ENCODE measurements around the gene RAB7B. TPM values are rescaled to one million over a fixed set of nuclear protein-coding genes. Genes with fewer than 3 reads are reported as not detected.

The RAB7B gene
- total and polyA plus RNA-seq, 12 donors, result 0.49 to 4.0 (median 1.2) TPM

GRCh38 chr1:205950826-205951549 lies 52.2 kb downstream of the RAB7B start:
- Histone ChIP-seq H3K9me3 (no peaks in the 10 kb centered on the region), H3K4me1 (peaks cover 0 to 29% (median 7%) of the 10 kb centered on the region in 9 donors), H3K36me3 (no peaks in the 10 kb centered on the region), H3K27me3 (no peaks in the 10 kb centered on the region), H3K4me3 (no peak overlapping the region), H3K27ac (no peak overlapping the region)
- no peak for TF ChIP-seq CTCF (IDR thresholded peaks at IDR 0.05)
- intact Hi-C loops (cut with DNase I), result no loop called here
- DNase-seq (no peak), ATAC-seq (no peak)
- WGBS, 2 donors, result 85 to 93% methylated on average over 7 of the region's 7 CpGs

GRCh38 chr1:205950280-205950679 lies 52.9 kb downstream of the RAB7B start:
- no peaks in the 10 kb centered on the region for H3K27me3 ChIP-seq
- H3K9me3 ChIP-seq, result no peaks in the 10 kb centered on the region
- no peak for TF ChIP-seq CTCF (IDR thresholded peaks at IDR 0.05)
- WGBS, 2 donors, result 67 to 75% methylated on average over 8 of the region's 8 CpGs
- H3K27ac ChIP-seq, result no peak overlapping the region
- no peaks in the 10 kb centered on the region for H3K36me3 ChIP-seq
- H3K4me3 ChIP-seq, result no peak overlapping the region
- intact Hi-C loops (cut with DNase I), result no loop called here
- DNase-seq, result peak in 1 of 2 donors; percentile 37
- ATAC-seq, result peak in 4 of 8 donors; percentile 11 to 52 (median 36)
- peaks cover 0 to 29% (median 7%) of the 10 kb centered on the region in 9 donors for H3K4me1 ChIP-seq

GRCh38 chr1:205949753-205950152 lies 53.4 kb downstream of the RAB7B start:
- H3K4me3 ChIP-seq, result no peak overlapping the region
- H3K36me3 ChIP-seq, result no peaks in the 10 kb centered on the region
- DNase-seq (no peak), ATAC-seq (no peak)
- no peaks in the 10 kb centered on the region for H3K27me3 ChIP-seq
- WGBS, 2 donors, result 93 to 100% methylated on average over 1 of the region's 1 CpG
- H3K9me3 ChIP-seq, result no peaks in the 10 kb centered on the region
- H3K4me1 ChIP-seq, result peaks cover 0 to 29% (median 7%) of the 10 kb centered on the region in 9 donors
- H3K27ac ChIP-seq, result no peak overlapping the region
- no peak for TF ChIP-seq CTCF (IDR thresholded peaks at IDR 0.05)
- intact Hi-C loops (cut with DNase I), result no loop called here

GRCh38 chr1:205948886-205949285 lies 54.3 kb downstream of the RAB7B start:
- ATAC-seq, result no peak
- no peaks in the 10 kb centered on the region for H3K9me3 ChIP-seq
- peaks cover 0 to 5% (median 0%) of the 10 kb centered on the region in 7 donors for H3K27me3 ChIP-seq
- DNase-seq, result no peak
- H3K4me1 ChIP-seq, result peaks cover 0 to 29% (median 7%) of the 10 kb centered on the region in 9 donors
- TF ChIP-seq CTCF (IDR thresholded peaks at IDR 0.05), result no peak
- no peak overlapping the region for H3K27ac ChIP-seq
- 94 to 97% methylated on average over 3 of the region's 3 CpGs for WGBS, 2 donors
- intact Hi-C loops (cut with DNase I), result no loop called here
- H3K4me3 ChIP-seq, result no peak overlapping the region
- no peaks in the 10 kb centered on the region for H3K36me3 ChIP-seq

Measured in heart right ventricle (tissue), 16 donors.